Muscle of leg (tissue), 11 donors: ENCODE data around the gene CASS4. TPM values are rescaled to one million over a fixed set of nuclear protein-coding genes. Genes with fewer than 3 reads are reported as not detected.

Experiments
- DNase-seq: peaks from one replicate; pipeline ENCODE4 v3.0.0; 2013
- H3K27ac ChIP-seq: one replicate; pipeline ENCODE4 v1.5.1; 2013; ENCODE audit warnings: mild to moderate bottlenecking, low read length, control low read depth
- H3K27me3 ChIP-seq: one replicate; pipeline ENCODE4 v1.6.1; 2013; ENCODE audit warnings: low read length; ENCODE audit not compliant: control insufficient read depth, insufficient read depth
- H3K36me3 ChIP-seq: one replicate; pipeline ENCODE4 v1.6.1; 2013; ENCODE audit warnings: low read length; ENCODE audit not compliant: control insufficient read depth, insufficient read depth
- H3K4me1 ChIP-seq: one replicate; pipeline ENCODE4 v1.6.1; 2013; ENCODE audit warnings: low read length; ENCODE audit not compliant: control insufficient read depth, insufficient read depth
- H3K4me3 ChIP-seq: one replicate; pipeline ENCODE4 v1.5.1; 2013; ENCODE audit warnings: low read length, control low read depth
- H3K9me3 ChIP-seq: replicated peaks from 2 replicates; pipeline ENCODE4 v1.6.1; 2013; ENCODE audit warnings: low read depth, low read length; ENCODE audit not compliant: control insufficient read depth
- WGBS: methylation state at CpG from one replicate; pipeline ENCODE4 v1.1.5; 2013; ENCODE audit warnings: missing lambda C conversion rate; ENCODE audit not compliant: insufficient coverage; 5-methylcytosine and 5-hydroxymethylcytosine counted together
- polyA plus RNA-seq, 8 donors: library from polyadenylated mRNA; unstranded; fragments of 120-200 nt; gene quantifications; one replicate each; pipeline versions ENCODE4 v1.2.1 to v1.2.3, GENCODE V29; 2013; ENCODE audit warnings: inconsistent platforms in 1 of 8, low replicate concordance in 1 of 8; ENCODE audit not compliant: insufficient read length in 8 of 8, insufficient read depth in 1 of 8
- total RNA-seq: library from RNA; stranded (reverse); fragments of 120-200 nt; gene quantifications from one replicate; pipeline ENCODE4 v1.2.4, GENCODE V29; 2013

CASS4 gene
- total and polyA plus RNA-seq, 9 donors = 4.8 to 8.1 (median 6.4) TPM

DNA sequence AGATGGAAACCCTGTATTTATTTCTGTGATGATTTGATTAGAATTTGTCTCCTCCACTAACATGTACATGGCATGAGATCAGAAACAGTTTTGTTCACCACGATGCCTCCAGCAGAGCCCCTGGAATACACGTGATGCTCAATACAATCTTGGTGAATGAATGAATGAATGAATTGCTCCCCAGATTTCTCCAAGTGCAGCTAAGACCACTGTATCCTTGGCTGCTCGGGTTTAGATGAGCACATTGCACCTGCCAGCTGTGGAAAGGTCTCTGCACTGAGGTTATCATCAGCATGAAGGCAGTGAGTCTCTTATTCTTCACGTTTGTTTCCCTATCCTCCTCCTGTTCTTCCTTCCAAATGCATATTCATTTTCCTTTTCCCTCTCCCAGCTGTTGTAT is 17.9 kb downstream of the CASS4 start:
- no peaks in the 10 kb centered on the region for H3K36me3 ChIP-seq
- no peaks in the 10 kb centered on the region for H3K27me3 ChIP-seq
- 49% methylated on average over 3 of the region's 4 CpGs for WGBS
- H3K4me3 ChIP-seq = no peak overlapping the region
- DNase-seq = no peak
- H3K27ac ChIP-seq = no peak overlapping the region
- peaks cover 28% of the 10 kb centered on the region for H3K4me1 ChIP-seq
- no peaks in the 10 kb centered on the region for H3K9me3 ChIP-seq

DNA sequence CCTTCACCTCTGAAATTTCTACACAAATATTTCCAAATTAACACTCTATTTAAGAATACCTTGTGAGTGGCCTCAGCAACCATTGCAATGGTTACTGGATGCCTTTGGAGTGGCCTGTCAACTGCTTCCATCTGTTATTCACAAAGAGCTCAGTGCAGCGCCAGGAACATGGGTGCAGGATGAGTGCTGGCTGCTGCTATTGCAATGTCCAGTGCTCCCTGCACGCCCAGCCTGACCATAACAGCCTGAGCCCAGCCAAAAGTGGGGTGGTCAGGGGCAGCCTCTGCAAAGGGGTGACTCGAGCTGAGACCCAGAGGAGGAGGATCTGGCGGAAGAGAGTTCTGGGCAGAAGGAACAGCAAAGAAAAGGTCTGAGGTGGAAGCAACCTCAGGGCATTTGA is 18.4 kb downstream of the CASS4 start:
- H3K27ac ChIP-seq = no peak overlapping the region
- peaks cover 28% of the 10 kb centered on the region for H3K4me1 ChIP-seq
- no peaks in the 10 kb centered on the region for H3K36me3 ChIP-seq
- 63% methylated on average over 4 of the region's 4 CpGs for WGBS
- no peaks in the 10 kb centered on the region for H3K27me3 ChIP-seq
- no peaks in the 10 kb centered on the region for H3K9me3 ChIP-seq
- no peak for DNase-seq
- no peak overlapping the region for H3K4me3 ChIP-seq

DNA sequence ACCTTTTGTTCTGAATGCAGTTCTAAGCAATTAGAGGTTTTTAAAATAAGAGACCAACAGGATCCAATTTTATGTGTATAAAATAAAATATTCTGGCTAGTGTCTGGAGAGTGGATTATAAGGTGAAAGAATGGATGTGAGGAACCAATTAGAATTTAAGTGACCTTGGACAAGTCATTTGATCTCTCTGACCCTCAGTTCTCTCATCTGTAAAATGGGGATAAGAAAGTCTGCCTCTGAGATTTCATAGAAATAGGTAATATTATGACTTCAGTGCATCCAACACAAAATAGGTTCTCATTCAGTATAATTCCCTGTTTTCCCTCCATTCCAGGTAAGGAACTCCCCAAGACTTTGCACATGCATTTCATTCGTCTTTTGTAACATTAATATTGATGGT is 18.9 kb downstream of the CASS4 start:
- Histone ChIP-seq H3K9me3 (no peaks in the 10 kb centered on the region), H3K27me3 (no peaks in the 10 kb centered on the region), H3K27ac (no peak overlapping the region), H3K36me3 (no peaks in the 10 kb centered on the region), H3K4me3 (no peak overlapping the region), H3K4me1 (peaks cover 28% of the 10 kb centered on the region)
- DNase-seq = no peak
- WGBS = no CpG with 5 or more reads among the region's 1 CpG

DNA sequence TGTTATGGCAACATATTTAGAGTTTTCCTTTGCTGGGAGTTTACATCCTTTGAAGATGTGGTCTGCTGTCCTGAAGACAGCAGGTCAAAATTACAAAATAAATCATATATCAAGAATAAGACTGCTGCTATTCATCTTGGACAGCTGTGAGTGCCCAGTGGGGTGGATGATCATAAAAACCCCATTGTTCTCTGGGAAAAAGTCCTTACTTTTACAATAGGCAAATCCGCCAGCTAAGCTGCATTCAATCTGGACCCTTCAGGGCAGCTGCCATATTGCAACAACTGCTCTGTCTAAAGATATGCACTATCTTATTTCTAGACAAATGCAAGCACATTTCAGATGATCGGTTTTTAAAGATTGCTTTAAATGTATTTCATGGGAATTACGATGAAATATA is 19.4 kb downstream of the CASS4 start:
- H3K4me1 ChIP-seq = peaks cover 28% of the 10 kb centered on the region

DNA sequence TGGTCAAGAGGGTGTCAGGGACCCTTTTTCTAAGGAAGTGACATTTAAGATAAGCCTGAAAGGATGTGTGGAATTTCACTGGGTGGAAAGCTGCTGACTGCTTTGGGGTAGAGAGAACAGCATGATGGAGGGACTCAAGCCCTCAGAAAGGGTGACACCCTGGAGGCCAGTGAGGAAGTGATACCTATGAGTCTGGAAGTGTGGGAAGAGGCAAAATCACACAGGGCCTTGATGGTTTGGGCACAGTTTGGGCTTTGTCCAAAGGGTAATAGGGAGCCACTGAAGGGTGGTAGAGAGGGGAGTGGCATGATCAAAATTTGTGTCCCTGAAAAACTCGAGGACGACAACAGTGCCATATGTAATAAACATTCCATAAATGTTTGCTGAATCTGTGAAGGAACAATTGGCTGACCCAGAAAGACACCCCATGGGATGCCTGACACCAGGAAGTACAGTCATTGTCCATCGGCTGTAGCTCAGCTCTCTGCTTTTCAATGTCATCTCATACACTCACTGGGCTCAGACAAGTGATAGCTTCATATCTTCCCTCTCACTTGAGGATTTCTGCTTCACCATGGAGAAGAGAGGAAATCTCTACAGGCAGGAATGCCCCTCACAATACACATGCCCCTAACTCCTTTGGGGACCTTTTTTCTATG is 21.3 kb downstream of the CASS4 start:
- no peaks in the 10 kb centered on the region for H3K36me3 ChIP-seq
- 50% methylated on average over 1 of the region's 3 CpGs for WGBS
- H3K9me3 ChIP-seq = no peaks in the 10 kb centered on the region
- DNase-seq = no peak
- H3K27me3 ChIP-seq = no peaks in the 10 kb centered on the region
- no peak overlapping the region for H3K4me3 ChIP-seq
- H3K27ac ChIP-seq = peak overlapping the region; percentile 47
- H3K4me1 ChIP-seq = peaks cover 32% of the 10 kb centered on the region

More for the DNA sequence above, 19.4 kb downstream of the CASS4 start:
- no peaks in the 10 kb centered on the region for H3K36me3 ChIP-seq
- WGBS = no CpG with 5 or more reads among the region's 3 CpGs
- no peak for DNase-seq
- H3K4me3 ChIP-seq = no peak overlapping the region
- no peaks in the 10 kb centered on the region for H3K27me3 ChIP-seq
- H3K9me3 ChIP-seq = no peaks in the 10 kb centered on the region
- no peak overlapping the region for H3K27ac ChIP-seq

DNA sequence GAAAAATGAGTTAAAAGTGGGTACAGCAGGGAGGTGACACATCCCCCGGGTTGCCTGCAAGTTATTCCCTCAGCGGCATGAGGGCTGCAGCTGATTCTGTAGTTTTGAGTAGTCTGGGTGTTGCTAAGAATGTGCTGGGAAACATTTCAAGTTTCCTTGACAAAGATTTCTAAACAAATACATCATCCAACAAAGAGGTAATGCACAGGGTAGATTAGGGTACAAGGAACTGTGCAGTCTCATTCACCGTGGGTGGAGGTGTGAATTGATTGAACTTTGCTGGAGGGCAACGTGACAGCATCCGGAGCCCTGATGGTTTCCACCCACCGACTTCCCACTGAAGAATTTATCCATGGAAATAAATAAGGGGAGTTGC is 21.8 kb downstream of the CASS4 start:
- H3K9me3 ChIP-seq = no peaks in the 10 kb centered on the region
- H3K36me3 ChIP-seq = no peaks in the 10 kb centered on the region
- H3K4me1 ChIP-seq = peaks cover 30% of the 10 kb centered on the region
- DNase-seq = peak; percentile 72
- no peaks in the 10 kb centered on the region for H3K27me3 ChIP-seq
- H3K4me3 ChIP-seq = no peak overlapping the region
- 20% methylated on average over 1 of the region's 6 CpGs for WGBS
- peak overlapping the region; percentile 47 for H3K27ac ChIP-seq

DNA sequence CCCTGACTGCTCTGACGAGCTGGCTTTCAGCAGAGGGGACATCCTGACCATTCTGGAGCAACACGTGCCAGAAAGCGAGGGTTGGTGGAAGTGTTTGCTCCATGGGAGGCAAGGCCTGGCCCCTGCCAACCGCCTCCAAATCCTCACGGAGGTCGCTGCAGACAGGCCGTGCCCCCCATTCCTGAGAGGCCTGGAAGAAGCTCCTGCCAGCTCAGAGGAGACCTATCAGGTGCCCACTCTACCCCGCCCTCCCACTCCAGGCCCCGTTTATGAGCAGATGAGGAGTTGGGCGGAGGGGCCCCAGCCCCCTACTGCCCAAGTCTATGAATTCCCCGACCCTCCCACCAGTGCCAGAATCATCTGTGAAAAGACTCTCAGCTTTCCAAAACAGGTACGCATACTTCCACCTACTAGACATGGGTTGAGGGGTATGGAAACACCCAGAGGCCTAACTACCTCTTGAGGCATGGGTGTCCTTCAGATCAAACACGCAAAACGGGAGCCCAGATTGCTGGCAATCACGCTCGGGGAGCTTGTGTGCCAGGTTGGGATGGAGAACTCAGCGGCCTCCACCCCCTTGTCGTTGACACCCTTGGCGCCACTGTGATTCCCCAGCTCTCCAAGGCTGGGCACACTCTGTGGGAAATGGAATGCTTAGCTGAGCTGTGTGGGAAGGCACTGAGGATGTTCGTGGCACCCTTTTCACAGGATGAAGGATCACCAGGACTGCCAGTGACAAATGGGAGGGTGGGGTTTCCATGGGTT is 25.3 kb downstream of the CASS4 start:
- Histone ChIP-seq H3K4me1 (peaks cover 49% of the 10 kb centered on the region), H3K36me3 (no peaks in the 10 kb centered on the region), H3K27me3 (no peaks in the 10 kb centered on the region), H3K27ac (no peak overlapping the region), H3K9me3 (no peaks in the 10 kb centered on the region), H3K4me3 (no peak overlapping the region)
- WGBS = 90% methylated on average over 11 of the region's 20 CpGs
- no peak for DNase-seq

DNA sequence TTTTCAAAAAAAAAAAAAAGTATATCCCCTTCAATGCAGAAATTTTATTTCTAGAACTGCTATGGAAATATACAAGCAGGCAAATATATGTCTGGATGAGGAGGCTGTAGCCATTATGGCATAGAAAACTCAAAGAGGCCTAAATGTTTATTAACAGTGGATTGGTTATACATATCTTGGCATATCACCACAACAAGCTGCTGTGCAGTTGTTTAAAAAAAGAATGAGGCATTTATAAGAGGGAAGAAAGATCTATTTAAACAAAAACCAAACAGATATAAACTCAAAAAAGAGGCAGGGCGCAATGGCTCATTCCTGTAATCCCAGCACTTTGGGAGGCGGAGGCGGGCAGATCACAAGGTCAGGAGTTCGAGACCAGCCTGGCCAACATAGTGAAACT is 26.2 kb downstream of the CASS4 start:
- H3K27me3 ChIP-seq = no peaks in the 10 kb centered on the region
- no peak overlapping the region for H3K27ac ChIP-seq
- peaks cover 50% of the 10 kb centered on the region for H3K4me1 ChIP-seq
- no peak for DNase-seq
- 96% methylated on average over 4 of the region's 4 CpGs for WGBS
- H3K36me3 ChIP-seq = no peaks in the 10 kb centered on the region
- H3K9me3 ChIP-seq = no peaks in the 10 kb centered on the region
- no peak overlapping the region for H3K4me3 ChIP-seq

DNA sequence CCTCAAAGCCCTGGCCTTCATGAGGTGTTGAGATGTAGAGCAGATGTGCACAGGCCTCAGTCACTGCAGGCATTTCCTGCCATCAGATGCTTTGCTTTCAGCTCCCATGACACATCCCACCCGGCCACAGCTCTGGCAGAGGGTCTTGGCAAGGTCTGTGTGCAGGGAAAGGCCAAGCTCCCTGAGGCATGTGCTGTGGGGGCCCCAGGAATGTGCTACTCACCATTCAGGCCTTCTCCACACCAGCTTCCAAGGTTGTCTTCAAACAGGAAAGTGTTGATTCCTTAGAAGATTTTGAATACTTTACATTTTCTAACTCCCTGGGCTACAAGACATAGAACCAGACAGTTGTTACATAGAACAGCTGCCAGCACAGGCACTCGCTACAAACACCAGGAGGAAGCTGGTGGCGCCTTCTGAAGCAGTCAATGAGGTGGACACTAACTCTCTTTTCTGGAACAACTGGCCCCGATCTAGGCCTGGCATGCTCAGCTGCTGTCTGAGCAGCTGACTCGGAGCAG is 27.8 kb downstream of the CASS4 start:
- H3K27me3 ChIP-seq = no peaks in the 10 kb centered on the region
- peaks cover 58% of the 10 kb centered on the region for H3K4me1 ChIP-seq
- WGBS = 29% methylated on average over 4 of the region's 5 CpGs
- H3K9me3 ChIP-seq = no peaks in the 10 kb centered on the region
- no peak overlapping the region for H3K4me3 ChIP-seq
- peak; percentile 85 for DNase-seq
- H3K36me3 ChIP-seq = no peaks in the 10 kb centered on the region
- peak overlapping the region; percentile 85 for H3K27ac ChIP-seq

DNA sequence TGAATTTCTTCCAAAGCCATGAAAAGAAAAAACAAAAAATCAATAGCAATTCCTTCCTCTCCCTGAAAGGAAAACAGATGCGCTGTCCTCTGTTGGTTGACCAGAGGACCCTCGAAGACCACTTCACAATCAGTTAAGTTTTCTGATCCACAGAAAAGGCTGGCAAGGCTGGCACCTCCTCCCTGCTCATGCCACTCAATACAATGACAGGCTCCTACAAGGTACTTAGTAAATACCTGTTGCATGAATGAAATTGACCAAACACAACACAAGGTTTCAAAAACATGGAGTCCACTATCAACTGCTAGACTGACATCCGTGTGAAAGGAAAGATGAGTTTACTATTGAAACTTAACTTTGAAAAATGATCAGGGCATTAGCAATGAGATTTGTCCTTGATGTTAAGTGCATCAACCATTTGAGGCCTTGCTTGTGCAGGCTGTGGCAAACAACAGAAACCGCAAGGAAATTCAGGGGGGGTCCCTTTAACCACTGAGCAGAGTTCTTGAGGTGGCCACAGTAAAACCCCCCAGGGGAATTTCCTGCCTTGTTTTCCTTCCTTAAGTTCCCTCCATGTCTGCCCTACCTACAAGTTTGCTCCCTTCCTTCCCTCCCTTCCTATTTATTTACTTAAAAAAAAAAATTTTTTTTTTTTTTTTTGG is 28.4 kb downstream of the CASS4 start:
- no peaks in the 10 kb centered on the region for H3K36me3 ChIP-seq
- no peaks in the 10 kb centered on the region for H3K9me3 ChIP-seq
- peak overlapping the region; percentile 85 for H3K27ac ChIP-seq
- H3K4me1 ChIP-seq = peaks cover 58% of the 10 kb centered on the region
- no peaks in the 10 kb centered on the region for H3K27me3 ChIP-seq
- no peak for DNase-seq
- no peak overlapping the region for H3K4me3 ChIP-seq
- WGBS = 66% methylated on average over 3 of the region's 4 CpGs
